K562 (cell line): ENCODE results near the gene ANXA7. TPM values are rescaled to one million over a fixed set of nuclear protein-coding genes. Genes with fewer than 3 reads are reported as not detected.

Experiments
- ATAC-seq: fragments of 200-7000 bp; cut with Tn5 transposase; 3 replicates; pipeline ENCODE4 v1.9.1; 2020; ENCODE audit warnings: moderate library complexity
- BruUV-seq: library from RNA; stranded (reverse); fragments of 400-500 nt; replicated peaks from 2 replicates; lab custom pipeline; 2021; lab: Mats Ljungman, UMichigan
- CTCF ChIA-PET: fragments of 300-600 bp; formaldehyde crosslinking; extraction: SDS; loops from one replicate; lab custom pipeline; 2021; ENCODE audit warnings: low intra/inter-chr PET ratio; lab: Yijun Ruan, JAX
- POLR2A ChIA-PET: fragments of 300-600, 350-650 bp; sonication (Branson Sonifier 250); formaldehyde crosslinking; extraction: SDS; loops from one replicate; lab custom pipeline; 2021; ENCODE audit warnings: antibody characterized with exemption, inconsistent platforms; lab: Yijun Ruan, JAX
- DNase-seq, 4 experiments: peaks; one replicate each; pipeline versions ENCODE4 v3.0.0 to v3.0.0-alpha.2; 2011 to 2018; ENCODE audit warnings: low spot score in 3 of 4, mixed read lengths in 3 of 4; ENCODE audit errors: extremely low read depth in 1 of 4
- FAIRE-seq: peaks from 2 replicates; lab custom pipeline; 2011; peaks lifted over from hg19 to GRCh38; lab: Jason Lieb, UNC
- H2AFZ ChIP-seq: 2 replicates; pipeline ENCODE4 v1.6.0; 2011; ENCODE audit warnings: low read depth, low read length, control low read depth, inconsistent platforms
- H3K27ac ChIP-seq: fragments of 200-600 bp; 3 replicates; pipeline ENCODE4 v1.8.0; 2011; ENCODE audit warnings: low read depth, mild to moderate bottlenecking, control low read depth, inconsistent platforms, low read length, moderate library complexity, mixed read lengths; ENCODE audit errors: extremely low read depth
- H3K27me3 ChIP-seq, 2 experiments: fragments of 300-600 bp in 1 of 2; 2 replicates in 1 of 2; 3 replicates in 1 of 2; pipeline versions ENCODE4 v1.6.0 to v1.8.0; 2011; ENCODE audit warnings: inconsistent platforms in 2 of 2, low read length in 2 of 2, mild to moderate bottlenecking in 1 of 2, mixed read lengths in 1 of 2, moderate library complexity in 1 of 2; ENCODE audit not compliant: control insufficient read depth in 2 of 2, insufficient read depth in 2 of 2
- H3K36me3 ChIP-seq: fragments of 300-600 bp; 3 replicates; pipeline ENCODE4 v1.8.0; 2011; ENCODE audit warnings: mild to moderate bottlenecking, low read length, inconsistent platforms; ENCODE audit not compliant: control insufficient read depth, insufficient read depth
- H3K4me1 ChIP-seq, 2 experiments: fragments of 200-600 bp in 1 of 2; replicated peaks in 1 of 2; 2 replicates in 1 of 2; 3 replicates in 1 of 2; pipeline versions ENCODE4 v1.5.1 to v1.8.0; 2011; ENCODE audit warnings: inconsistent platforms in 2 of 2, low read length in 2 of 2, mild to moderate bottlenecking in 1 of 2, mixed read lengths in 1 of 2, moderate library complexity in 1 of 2; ENCODE audit not compliant: control insufficient read depth in 2 of 2, insufficient read depth in 2 of 2
- H3K4me2 ChIP-seq: 2 replicates; pipeline ENCODE4 v1.6.1; 2011; ENCODE audit warnings: low read length, control low read depth, inconsistent platforms, mixed read lengths; ENCODE audit not compliant: insufficient read depth
- H3K4me3 ChIP-seq: fragments of 200-600 bp; sonication (generic), shearing (Covaris generic); 2 replicates; pipeline ENCODE4 v1.5.1; 2016; ENCODE audit warnings: control low read depth, inconsistent platforms
- H3K79me2 ChIP-seq: fragments of 200-600 bp; 3 replicates; pipeline ENCODE4 v1.8.0; 2011; ENCODE audit warnings: low read length, inconsistent platforms; ENCODE audit not compliant: control insufficient read depth, insufficient read depth
- H3K9ac ChIP-seq, 2 experiments: 2 replicates each; pipeline versions ENCODE4 v1.6.0 to v1.6.1; 2011; ENCODE audit warnings: low read depth in 2 of 2, low read length in 2 of 2, control low read depth in 1 of 2, inconsistent platforms in 1 of 2, mild to moderate bottlenecking in 1 of 2, mixed read lengths in 1 of 2; ENCODE audit not compliant: insufficient read depth in 1 of 2
- H3K9me1 ChIP-seq: one replicate; pipeline ENCODE4 v1.6.0; 2011; ENCODE audit warnings: inconsistent platforms, mild to moderate bottlenecking, low read length, moderate library complexity; ENCODE audit not compliant: control insufficient read depth, insufficient read depth
- H3K9me3 ChIP-seq: replicated peaks from 2 replicates; pipeline ENCODE4 v1.5.1; 2011; ENCODE audit warnings: low read depth, low read length, inconsistent platforms; ENCODE audit not compliant: control insufficient read depth, insufficient read depth
- H4K20me1 ChIP-seq: replicated peaks from 2 replicates; pipeline ENCODE4 v1.6.1; 2011; ENCODE audit warnings: low read length, inconsistent platforms, mixed read lengths; ENCODE audit not compliant: control insufficient read depth, insufficient read depth
- CXXC5 ChIP-seq: fragments of 250-450 bp; sonication (Bioruptor Pico); IDR thresholded peaks from 2 replicates; pipeline ENCODE4 v1.8.0; 2022; ENCODE audit warnings: inconsistent platforms, mild to moderate bottlenecking, moderate library complexity
- DPF2 ChIP-seq: fragments of 450-650 bp; IDR thresholded peaks from 2 replicates; pipeline ENCODE4 v1.6.1; 2016
- POLR3A ChIP-seq: IDR thresholded peaks from 2 replicates; pipeline ENCODE4 v1.6.1; 2011; ENCODE audit warnings: borderline replicate concordance, mild to moderate bottlenecking, moderate library complexity; ENCODE audit not compliant: insufficient read length, insufficient read depth; ENCODE audit errors: extremely low read depth
- RUNX1 ChIP-seq: sonication (generic); IDR thresholded peaks from 2 replicates; pipeline ENCODE4 v1.6.1; 2016; ENCODE audit warnings: antibody characterized with exemption, low read depth
- STAG1 ChIP-seq: sonication (generic); formaldehyde crosslinking; IDR thresholded peaks from 2 replicates; pipeline ENCODE4 v1.5.0; 2020; ENCODE audit warnings: missing genetic modification reagents, borderline replicate concordance
- TEAD1 ChIP-seq, 2 experiments: fragments of 450-650 bp in 1 of 2; sonication (generic) in 1 of 2; formaldehyde crosslinking; IDR thresholded peaks; 2 replicates each; pipeline versions ENCODE4 v1.4.0 to v1.8.0; 2020 to 2022; ENCODE audit warnings: mild to moderate bottlenecking in 2 of 2, missing genetic modification reagents in 1 of 2
- ZFPM2 ChIP-seq: fragments of 250-450 bp; sonication (Bioruptor Pico); IDR thresholded peaks from 2 replicates; pipeline ENCODE4 v1.5.1; 2022; ENCODE audit warnings: mild to moderate bottlenecking
- ZNF146 ChIP-seq: IDR thresholded peaks from one replicate; pipeline ENCODE4 v1.6.1; 2018; ENCODE audit warnings: missing compliant biosample characterization; ENCODE audit not compliant: unreplicated experiment
- ZNF79 ChIP-seq: fragments of 250-450 bp; sonication (Bioruptor Pico); IDR thresholded peaks from 2 replicates; pipeline ENCODE4 v1.4.0; 2020; ENCODE audit warnings: low read depth, mild to moderate bottlenecking, moderate library complexity
- WGBS: fragments of 100-300 bp; shearing (Covaris generic); methylation state at CpG from one replicate; pipeline ENCODE4 v1.1.6; 2016; ENCODE audit warnings: low coverage, mixed read lengths; ENCODE audit not compliant: insufficient coverage; ENCODE audit errors: missing lambda C conversion rate; 5-methylcytosine and 5-hydroxymethylcytosine counted together
- in situ Hi-C: fragments of 300-500 bp; cut with MboI; formaldehyde crosslinking; loops from 4 replicates; pipeline ENCODE4 v1.15.0; 2018; ENCODE audit warnings: inconsistent platforms, mixed read lengths
- intact Hi-C: fragments of 100-400 bp; cut with micrococcal nuclease; formaldehyde crosslinking; loops from 2 replicates; pipeline ENCODE4 v1.14.2; 2022
- polyA plus RNA-seq, 8 experiments: library from polyadenylated mRNA; depleted of rRNA in 4 of 8; stranded (reverse) in 5 of 8; unstranded in 3 of 8; fragments of >200 nt; fragmentation: Nextera tagmentation in 2 of 8; fragmentation: Illumina TruSeq in 1 of 8; extraction: Ambion mirVana in 2 of 8; extraction: Trizol in 1 of 8; gene quantifications; 2 replicates each; pipeline versions ENCODE4 v1.2.1 to v1.2.3, GENCODE V29; 2011 to 2014; ENCODE audit warnings: inconsistent platforms in 1 of 8, missing spikeins in 1 of 8
- total RNA-seq, 7 experiments: library from RNA; depleted of rRNA in 6 of 7; stranded (reverse); fragments of >200 nt in 6 of 7; fragmentation: Illumina TruSeq in 2 of 7; extraction: Trizol in 2 of 7; gene quantifications; 2 replicates each; pipeline versions ENCODE4 v1.2.1 to v1.2.3, GENCODE V29; 2011 to 2021; ENCODE audit warnings: low replicate concordance in 1 of 7
- TF ChIP-seq, protein P1 (sequence below), 2 experiments: fragments of 150-350 bp in 1 of 2; IDR thresholded peaks; 2 replicates each; pipeline ENCODE4 v1.6.1; 2012 to 2016; ENCODE audit warnings: low read depth in 2 of 2, low read length in 2 of 2, mild to moderate bottlenecking in 1 of 2, moderate library complexity in 1 of 2
- TF ChIP-seq, protein P2 (sequence below): fragments of 250-450 bp; sonication (Bioruptor Pico); IDR thresholded peaks from 2 replicates; pipeline ENCODE4 v1.5.1; 2021; ENCODE audit warnings: mild to moderate bottlenecking

ANXA7 gene
- total and polyA plus RNA-seq, 9 of the 15 experiments (the other 6 are each of a cell fraction or from before 2014, with no cell fraction given) = 81.6 to 157 (median 122) TPM

DNA sequence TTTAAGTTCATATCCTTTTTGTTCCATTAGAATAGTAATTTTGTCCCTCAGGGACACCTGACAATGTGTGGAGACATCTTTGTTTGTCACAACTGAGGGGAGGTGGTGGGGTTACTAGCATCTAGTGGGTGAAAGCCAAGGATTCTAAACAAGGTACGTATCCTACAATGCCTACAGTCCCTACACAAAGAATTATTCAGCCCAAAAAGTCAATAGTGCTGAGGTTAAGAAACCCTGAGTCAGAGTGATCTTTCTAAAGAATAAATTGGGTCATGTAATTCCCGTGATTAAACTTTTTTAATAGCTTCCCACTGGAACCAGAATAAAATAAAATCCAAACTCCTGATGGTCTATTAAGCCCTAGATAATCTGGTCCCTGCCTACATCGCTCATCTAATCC lies 2.7 kb upstream of the ANXA7 start (continued):
- TF ChIP-seq, protein P1, sequence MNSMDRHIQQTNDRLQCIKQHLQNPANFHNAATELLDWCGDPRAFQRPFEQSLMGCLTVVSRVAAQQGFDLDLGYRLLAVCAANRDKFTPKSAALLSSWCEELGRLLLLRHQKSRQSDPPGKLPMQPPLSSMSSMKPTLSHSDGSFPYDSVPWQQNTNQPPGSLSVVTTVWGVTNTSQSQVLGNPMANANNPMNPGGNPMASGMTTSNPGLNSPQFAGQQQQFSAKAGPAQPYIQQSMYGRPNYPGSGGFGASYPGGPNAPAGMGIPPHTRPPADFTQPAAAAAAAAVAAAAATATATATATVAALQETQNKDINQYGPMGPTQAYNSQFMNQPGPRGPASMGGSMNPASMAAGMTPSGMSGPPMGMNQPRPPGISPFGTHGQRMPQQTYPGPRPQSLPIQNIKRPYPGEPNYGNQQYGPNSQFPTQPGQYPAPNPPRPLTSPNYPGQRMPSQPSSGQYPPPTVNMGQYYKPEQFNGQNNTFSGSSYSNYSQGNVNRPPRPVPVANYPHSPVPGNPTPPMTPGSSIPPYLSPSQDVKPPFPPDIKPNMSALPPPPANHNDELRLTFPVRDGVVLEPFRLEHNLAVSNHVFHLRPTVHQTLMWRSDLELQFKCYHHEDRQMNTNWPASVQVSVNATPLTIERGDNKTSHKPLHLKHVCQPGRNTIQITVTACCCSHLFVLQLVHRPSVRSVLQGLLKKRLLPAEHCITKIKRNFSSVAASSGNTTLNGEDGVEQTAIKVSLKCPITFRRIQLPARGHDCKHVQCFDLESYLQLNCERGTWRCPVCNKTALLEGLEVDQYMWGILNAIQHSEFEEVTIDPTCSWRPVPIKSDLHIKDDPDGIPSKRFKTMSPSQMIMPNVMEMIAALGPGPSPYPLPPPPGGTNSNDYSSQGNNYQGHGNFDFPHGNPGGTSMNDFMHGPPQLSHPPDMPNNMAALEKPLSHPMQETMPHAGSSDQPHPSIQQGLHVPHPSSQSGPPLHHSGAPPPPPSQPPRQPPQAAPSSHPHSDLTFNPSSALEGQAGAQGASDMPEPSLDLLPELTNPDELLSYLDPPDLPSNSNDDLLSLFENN (IDR thresholded peaks at IDR 0.05; ENCODE audit: low read depth in 2 of 2, low read length in 2 of 2) = no peak

DNA sequence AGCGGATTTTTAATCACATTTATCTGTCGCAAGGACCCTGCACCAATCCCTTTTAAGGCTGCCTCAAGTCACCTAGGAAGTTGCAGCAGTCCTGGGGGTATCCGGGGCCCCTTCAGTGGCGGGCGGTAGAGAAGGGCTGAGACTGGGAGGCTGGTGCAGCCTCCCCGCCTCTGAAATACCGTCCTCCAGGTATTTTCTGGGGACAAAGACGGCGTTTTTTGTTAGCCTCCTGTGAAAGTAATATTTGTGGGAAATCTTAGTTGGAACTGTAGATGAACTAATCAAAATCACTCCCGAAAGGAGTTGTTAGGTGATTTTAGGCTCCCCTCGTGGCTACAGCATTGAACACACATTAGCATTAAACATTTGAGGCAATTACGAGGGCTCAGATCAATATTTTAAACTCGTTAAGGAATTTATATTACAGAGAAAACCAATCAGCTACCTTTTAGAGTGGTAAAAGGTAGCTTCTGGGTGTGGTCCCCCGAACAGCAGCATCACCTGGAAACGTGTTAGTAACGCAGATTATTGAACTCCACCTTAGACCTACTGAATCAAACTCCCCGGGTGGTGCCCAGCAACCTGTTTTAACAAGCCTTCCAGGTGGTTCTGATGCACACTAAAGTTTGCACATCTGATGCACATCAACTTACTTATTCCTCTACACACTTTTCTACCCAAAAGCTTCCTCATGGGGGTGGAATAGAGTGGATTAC lies 530 bp upstream of the ANXA7 start:
- BruUV-seq = TSS peak; percentile 89
- H2AFZ ChIP-seq = peak overlapping the region; percentile 90
- peak overlapping the region; percentile 89 for H3K4me3 ChIP-seq
- no peaks in the 10 kb centered on the region; the same call in 2 of the 3 replicates for H3K36me3 ChIP-seq
- ChIA-PET CTCF (no interaction called here), POLR2A (no interaction called here)
- FAIRE-seq (no peak), DNase-seq (peak in 2 of 4 experiments; percentile 15 to 16), ATAC-seq (no peak; the same call in 2 of the 3 replicates)
- H3K27ac ChIP-seq = peak overlapping the region; percentile 95
- peaks cover 14% of the 10 kb centered on the region for H4K20me1 ChIP-seq
- H3K27me3 ChIP-seq = no peaks in the 10 kb centered on the region
- no peaks in the 10 kb centered on the region for H3K9me1 ChIP-seq
- WGBS = 4% methylated on average over 17 of the region's 17 CpGs
- H3K9ac ChIP-seq = peak overlapping the region; percentile 90 to 96
- peaks cover 44% of the 10 kb centered on the region for H3K79me2 ChIP-seq
- H3K9me3 ChIP-seq = no peaks in the 10 kb centered on the region
- in situ Hi-C loops (no loop called here), intact Hi-C loops (loop anchor here (2.0 to 5.0 kb wide), 3 partner anchors 42 to 167 kb away; partner anchors contain the start of genes DNAJC9 and PPP3CB)
- peak overlapping the region; percentile 99 for H3K4me2 ChIP-seq
- H3K4me1 ChIP-seq = peaks cover 7 to 9% of the 10 kb centered on the region in 2 experiments; a peak in 4 of 5 replicates
- TF ChIP-seq STAG1 (CRISPR knock-in tag) (no peak), ZNF146 (CRISPR knock-in tag) (no peak), ZNF79 (CRISPR knock-in tag) (no peak), ZFPM2 (CRISPR knock-in tag) (no peak), POLR3A (no peak), TEAD1 (CRISPR knock-in tag; IDR thresholded peaks at IDR 0.05) (0 out of 4 replicates have a peak, but pooled peaks of 1 of the 2 experiments have one; percentile 26), RUNX1 (no peak), CXXC5 (CRISPR knock-in tag) (0 out of 2 replicates have a peak, but pooled peaks have one; percentile 8), DPF2 (no peak)
- TF ChIP-seq, protein P2, sequence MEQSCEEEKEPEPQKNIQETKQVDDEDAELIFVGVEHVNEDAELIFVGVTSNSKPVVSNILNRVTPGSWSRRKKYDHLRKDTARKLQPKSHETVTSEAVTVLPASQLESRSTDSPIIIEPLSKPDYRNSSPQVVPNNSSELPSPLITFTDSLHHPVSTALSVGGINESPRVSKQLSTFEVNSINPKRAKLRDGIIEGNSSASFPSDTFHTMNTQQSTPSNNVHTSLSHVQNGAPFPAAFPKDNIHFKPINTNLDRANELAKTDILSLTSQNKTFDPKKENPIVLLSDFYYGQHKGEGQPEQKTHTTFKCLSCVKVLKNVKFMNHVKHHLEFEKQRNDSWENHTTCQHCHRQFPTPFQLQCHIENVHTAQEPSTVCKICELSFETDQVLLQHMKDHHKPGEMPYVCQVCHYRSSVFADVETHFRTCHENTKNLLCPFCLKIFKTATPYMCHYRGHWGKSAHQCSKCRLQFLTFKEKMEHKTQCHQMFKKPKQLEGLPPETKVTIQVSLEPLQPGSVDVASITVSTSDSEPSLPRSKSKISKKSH (CRISPR knock-in tag) = no peak
